SK-N-MC (cell line): Measurements from ENCODE around the gene CYP46A1.

Experiments
- EZH2 ChIP-seq: fragments of 200-600 bp; sonication (generic); IDR thresholded peaks from one replicate; pipeline ENCODE4 v1.6.1; 2017; ENCODE audit warnings: antibody characterized with exemption
- FOXP2 ChIP-seq: optimal IDR thresholded peaks from 2 replicates; pipeline ENCODE3; 2011; ENCODE audit warnings: mild to moderate bottlenecking, moderate library complexity; ENCODE audit not compliant: insufficient read depth; ENCODE audit errors: extremely low read length, control extremely low read depth
- POLR2AphosphoS5 ChIP-seq: IDR thresholded peaks from 2 replicates; pipeline ENCODE4 v1.6.1; 2012; ENCODE audit warnings: mild to moderate bottlenecking, low read depth, low read length, borderline replicate concordance

GRCh38 chr14:99650189-99650588, 33.9 kb upstream of the CYP46A1 start:
- TF ChIP-seq POLR2AphosphoS5 (no peak), EZH2 (no peak), FOXP2 (no peak)
